SK-N-SH treated with all-trans-retinoic acid at 6 μM for 48 hours (cell line): ENCODE data around the gene CNIH2.

Experiments used
- BACH2 ChIP-seq: fragments of 250-450 bp; sonication (Bioruptor Pico); IDR thresholded peaks from 2 replicates; pipeline ENCODE4 v1.9.0; 2021; ENCODE audit warnings: mild to moderate bottlenecking, borderline replicate concordance
- CSDC2 ChIP-seq: fragments of 250-450 bp; sonication (Bioruptor Pico); IDR thresholded peaks from 2 replicates; pipeline ENCODE4 v1.5.0; 2020; ENCODE audit warnings: mild to moderate bottlenecking, moderate library complexity
- ISL1 ChIP-seq: fragments of 250-450 bp; sonication (Bioruptor Pico); IDR thresholded peaks from 2 replicates; pipeline ENCODE4 v2.1.2; 2022; ENCODE audit warnings: mild to moderate bottlenecking, moderate library complexity
- TCF4 ChIP-seq: fragments of 250-450 bp; sonication (Bioruptor Pico); IDR thresholded peaks from 2 replicates; pipeline ENCODE4 v1.8.0; 2021; ENCODE audit warnings: mild to moderate bottlenecking, moderate library complexity, borderline replicate concordance
- TOX ChIP-seq: fragments of 250-450 bp; sonication (Bioruptor Pico); IDR thresholded peaks from 2 replicates; pipeline ENCODE4 v1.8.0; 2021; ENCODE audit warnings: mild to moderate bottlenecking, moderate library complexity, borderline replicate concordance
- ZFP3 ChIP-seq: fragments of 250-450 bp; sonication (Bioruptor Pico); IDR thresholded peaks from 2 replicates; pipeline ENCODE4 v1.5.0; 2020; ENCODE audit warnings: mild to moderate bottlenecking, moderate library complexity
- ZFP30 ChIP-seq: fragments of 450-650 bp; formaldehyde crosslinking; IDR thresholded peaks from 2 replicates; pipeline ENCODE4 v1.5.0; 2022; ENCODE audit warnings: mild to moderate bottlenecking, moderate library complexity
- ZNF565 ChIP-seq: fragments of 450-650 bp; formaldehyde crosslinking; conservative IDR thresholded peaks from 2 replicates; pipeline ENCODE4 v1.5.0; 2020; ENCODE audit warnings: low read depth, mild to moderate bottlenecking, moderate library complexity
- ZNF8 ChIP-seq: fragments of 450-650 bp; formaldehyde crosslinking; IDR thresholded peaks from 2 replicates; pipeline ENCODE4 v1.5.0; 2020; ENCODE audit warnings: mild to moderate bottlenecking, moderate library complexity
- TF ChIP-seq, protein P1 (sequence below): fragments of 250-450 bp; sonication (Bioruptor Pico); IDR thresholded peaks from 2 replicates; pipeline ENCODE4 v1.8.0; 2020; ENCODE audit warnings: mild to moderate bottlenecking, moderate library complexity, borderline replicate concordance
- TF ChIP-seq, protein P2 (sequence below): fragments of 250-450 bp; sonication (Bioruptor Pico); IDR thresholded peaks from 2 replicates; pipeline ENCODE4 v1.5.1; 2020; ENCODE audit warnings: low read depth, mild to moderate bottlenecking, moderate library complexity
- TF ChIP-seq, protein P3 (sequence below): fragments of 250-450 bp; sonication (Bioruptor Pico); IDR thresholded peaks from 2 replicates; pipeline ENCODE4 v1.5.1; 2021; ENCODE audit warnings: mild to moderate bottlenecking, moderate library complexity

DNA sequence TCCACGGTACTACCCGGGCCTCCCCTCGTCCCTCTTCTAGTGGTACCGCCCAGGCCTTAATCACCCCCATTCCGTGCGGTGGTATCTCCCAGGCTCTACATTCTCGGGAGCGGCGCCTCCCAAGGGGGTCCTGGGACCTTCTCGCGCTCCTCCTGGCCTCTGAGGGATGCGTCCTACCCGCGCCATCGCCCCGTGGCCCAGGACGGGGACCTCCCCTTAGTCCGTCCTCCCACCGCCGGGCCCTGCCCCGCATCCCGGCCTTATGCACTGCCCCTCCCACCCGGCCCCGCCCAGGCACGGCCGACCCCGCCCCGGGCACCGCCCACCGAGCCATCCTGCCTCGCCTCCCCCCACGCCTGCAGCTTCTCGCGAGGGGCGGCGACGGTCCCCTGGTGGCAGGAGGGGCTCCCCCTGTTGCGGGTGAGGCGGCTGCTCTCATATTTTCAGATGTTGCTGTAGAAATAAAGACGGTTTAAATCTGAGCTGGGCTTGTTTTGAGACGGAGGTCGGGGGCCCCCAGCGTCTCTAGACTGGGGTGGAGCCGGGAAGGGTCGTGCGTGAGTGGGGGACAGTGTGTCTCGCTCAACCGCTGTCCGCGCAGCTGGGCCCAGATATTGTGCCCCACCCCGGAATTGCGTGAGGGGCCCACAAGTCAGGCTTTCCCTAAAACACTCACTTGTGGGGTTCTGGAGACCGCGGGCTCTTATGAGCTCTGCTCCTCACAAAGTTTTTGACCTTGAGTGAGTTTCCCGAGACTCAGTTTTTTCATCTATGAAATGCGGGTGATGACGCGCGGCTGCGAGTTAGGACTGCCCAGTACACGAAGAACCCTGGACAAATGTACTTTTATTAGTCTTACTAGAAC lies 10.4 kb upstream of the CNIH2 start:
- TF ChIP-seq ZFP30 (CRISPR knock-in tag) (no peak), ISL1 (CRISPR knock-in tag) (no peak), ZFP3 (CRISPR knock-in tag) (no peak), CSDC2 (CRISPR knock-in tag) (no peak), ZNF8 (CRISPR knock-in tag) (no peak), TCF4 (no peak), BACH2 (no peak), TOX (no peak), ZNF565 (CRISPR knock-in tag) (no peak)
- TF ChIP-seq, protein P1, sequence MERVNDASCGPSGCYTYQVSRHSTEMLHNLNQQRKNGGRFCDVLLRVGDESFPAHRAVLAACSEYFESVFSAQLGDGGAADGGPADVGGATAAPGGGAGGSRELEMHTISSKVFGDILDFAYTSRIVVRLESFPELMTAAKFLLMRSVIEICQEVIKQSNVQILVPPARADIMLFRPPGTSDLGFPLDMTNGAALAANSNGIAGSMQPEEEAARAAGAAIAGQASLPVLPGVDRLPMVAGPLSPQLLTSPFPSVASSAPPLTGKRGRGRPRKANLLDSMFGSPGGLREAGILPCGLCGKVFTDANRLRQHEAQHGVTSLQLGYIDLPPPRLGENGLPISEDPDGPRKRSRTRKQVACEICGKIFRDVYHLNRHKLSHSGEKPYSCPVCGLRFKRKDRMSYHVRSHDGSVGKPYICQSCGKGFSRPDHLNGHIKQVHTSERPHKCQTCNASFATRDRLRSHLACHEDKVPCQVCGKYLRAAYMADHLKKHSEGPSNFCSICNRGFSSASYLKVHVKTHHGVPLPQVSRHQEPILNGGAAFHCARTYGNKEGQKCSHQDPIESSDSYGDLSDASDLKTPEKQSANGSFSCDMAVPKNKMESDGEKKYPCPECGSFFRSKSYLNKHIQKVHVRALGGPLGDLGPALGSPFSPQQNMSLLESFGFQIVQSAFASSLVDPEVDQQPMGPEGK (CRISPR knock-in tag), result no peak
- TF ChIP-seq, protein P2, sequence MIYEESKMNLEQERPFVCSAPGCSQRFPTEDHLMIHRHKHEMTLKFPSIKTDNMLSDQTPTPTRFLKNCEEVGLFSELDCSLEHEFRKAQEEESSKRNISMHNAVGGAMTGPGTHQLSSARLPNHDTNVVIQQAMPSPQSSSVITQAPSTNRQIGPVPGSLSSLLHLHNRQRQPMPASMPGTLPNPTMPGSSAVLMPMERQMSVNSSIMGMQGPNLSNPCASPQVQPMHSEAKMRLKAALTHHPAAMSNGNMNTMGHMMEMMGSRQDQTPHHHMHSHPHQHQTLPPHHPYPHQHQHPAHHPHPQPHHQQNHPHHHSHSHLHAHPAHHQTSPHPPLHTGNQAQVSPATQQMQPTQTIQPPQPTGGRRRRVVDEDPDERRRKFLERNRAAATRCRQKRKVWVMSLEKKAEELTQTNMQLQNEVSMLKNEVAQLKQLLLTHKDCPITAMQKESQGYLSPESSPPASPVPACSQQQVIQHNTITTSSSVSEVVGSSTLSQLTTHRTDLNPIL, result no peak
- TF ChIP-seq, protein P3, sequence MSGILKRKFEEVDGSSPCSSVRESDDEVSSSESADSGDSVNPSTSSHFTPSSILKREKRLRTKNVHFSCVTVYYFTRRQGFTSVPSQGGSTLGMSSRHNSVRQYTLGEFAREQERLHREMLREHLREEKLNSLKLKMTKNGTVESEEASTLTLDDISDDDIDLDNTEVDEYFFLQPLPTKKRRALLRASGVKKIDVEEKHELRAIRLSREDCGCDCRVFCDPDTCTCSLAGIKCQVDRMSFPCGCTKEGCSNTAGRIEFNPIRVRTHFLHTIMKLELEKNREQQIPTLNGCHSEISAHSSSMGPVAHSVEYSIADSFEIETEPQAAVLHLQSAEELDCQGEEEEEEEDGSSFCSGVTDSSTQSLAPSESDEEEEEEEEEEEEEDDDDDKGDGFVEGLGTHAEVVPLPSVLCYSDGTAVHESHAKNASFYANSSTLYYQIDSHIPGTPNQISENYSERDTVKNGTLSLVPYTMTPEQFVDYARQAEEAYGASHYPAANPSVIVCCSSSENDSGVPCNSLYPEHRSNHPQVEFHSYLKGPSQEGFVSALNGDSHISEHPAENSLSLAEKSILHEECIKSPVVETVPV, result no peak
